ENCODE measurements around the gene PMVK.

GRCh38 chr1:154876842-154877369, 59.6 kb downstream of the PMVK start:
- no peak for TF ChIP-seq POLR2AphosphoS5 (IDR thresholded peaks at IDR 0.05; ENCODE audit: low read depth, low read length)
- TF ChIP-seq POLR2A (IDR thresholded peaks at IDR 0.05; ENCODE audit: low read depth, low read length): no peak
- TF ChIP-seq TAF1 (IDR thresholded peaks at IDR 0.05; ENCODE audit: borderline replicate concordance, low read depth, low read length): no peak
